Raji (cell line): ENCODE results near the gene CLCNKB.

ENCODE experiments used
- POLR2A ChIP-seq: IDR thresholded peaks from 2 replicates; pipeline ENCODE4 v1.6.1; 2011; ENCODE audit warnings: low read depth, low read length, control low read depth; ENCODE audit not compliant: insufficient read depth

Gene CLCNKB

DNA sequence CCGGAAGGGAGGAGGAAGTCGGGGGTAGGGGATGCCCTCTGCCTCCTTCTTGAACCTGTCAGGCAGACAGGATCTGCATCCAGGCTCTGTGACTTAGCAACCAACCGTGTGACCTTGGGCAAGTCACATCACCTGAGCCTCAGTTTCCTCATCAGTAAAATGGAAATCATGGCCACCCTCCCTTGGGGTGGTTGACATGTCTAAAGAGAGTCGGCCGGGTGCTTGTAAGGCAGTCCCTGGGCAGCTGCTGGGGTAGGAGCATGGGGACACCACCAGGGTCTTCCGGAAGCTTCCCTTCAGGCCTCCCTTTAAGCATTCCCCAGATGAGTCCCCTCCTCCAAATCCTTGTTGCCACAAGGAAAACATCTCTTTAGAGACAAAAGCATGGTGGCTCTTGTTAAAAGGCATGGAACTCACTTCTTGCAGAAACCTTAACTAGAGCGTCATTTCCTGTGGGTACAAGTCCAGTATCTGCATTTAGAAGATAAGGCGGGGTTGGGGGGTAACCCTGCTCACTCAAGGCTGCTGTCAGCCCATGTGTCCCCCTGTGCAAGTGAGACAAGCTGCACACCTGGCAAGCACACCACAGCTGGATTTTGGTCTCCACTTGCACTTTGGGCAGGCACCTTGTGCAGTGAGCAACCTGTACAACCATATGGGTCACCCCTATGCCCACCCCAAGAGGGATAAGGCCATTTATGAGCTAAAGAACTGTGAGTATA lies 10.4 kb downstream of the CLCNKB start:
- TF ChIP-seq POLR2A: no peak

- TF ChIP-seq POLR2A: no peak
Measured at GRCh38 chr1:16054598-16055540, 11.3 kb downstream of the CLCNKB start.

- TF ChIP-seq POLR2A: no peak
Measured at GRCh38 chr1:16055613-16056520, 12.3 kb downstream of the CLCNKB start.

GRCh38 chr1:16061266-16061665 lies 17.7 kb downstream of the CLCNKB start:
- no peak for TF ChIP-seq POLR2A

DNA sequence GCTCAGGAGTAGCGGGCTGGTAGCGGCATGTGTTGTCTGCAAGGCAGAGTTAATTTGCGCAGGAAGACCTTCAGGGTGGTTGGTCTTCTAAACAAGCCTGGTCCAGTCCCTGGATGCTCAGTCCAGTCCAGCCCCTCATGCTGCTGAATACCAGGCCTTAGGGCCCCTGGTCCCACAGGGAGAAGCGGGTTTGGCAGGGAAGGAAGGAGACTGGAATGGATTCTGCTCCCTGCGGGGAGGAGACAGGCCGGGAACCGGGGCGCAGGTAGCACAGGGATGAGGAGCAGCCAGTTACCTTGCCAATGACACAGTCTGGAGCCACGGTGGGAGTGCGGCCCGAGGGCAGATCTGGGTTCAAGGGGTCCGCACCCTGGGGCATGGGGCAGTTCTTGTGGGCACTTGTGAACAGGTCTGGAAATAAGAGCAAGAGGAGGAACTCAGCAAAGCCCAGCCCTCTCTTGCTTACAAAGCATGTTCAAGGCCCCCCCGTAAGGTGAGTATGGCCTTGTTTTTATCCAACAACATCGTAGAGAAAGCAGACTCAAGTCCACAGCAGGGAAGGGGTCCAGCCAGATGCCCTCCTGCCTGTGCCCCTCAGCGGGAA lies 19.7 kb downstream of the CLCNKB start:
- no peak for TF ChIP-seq POLR2A

DNA sequence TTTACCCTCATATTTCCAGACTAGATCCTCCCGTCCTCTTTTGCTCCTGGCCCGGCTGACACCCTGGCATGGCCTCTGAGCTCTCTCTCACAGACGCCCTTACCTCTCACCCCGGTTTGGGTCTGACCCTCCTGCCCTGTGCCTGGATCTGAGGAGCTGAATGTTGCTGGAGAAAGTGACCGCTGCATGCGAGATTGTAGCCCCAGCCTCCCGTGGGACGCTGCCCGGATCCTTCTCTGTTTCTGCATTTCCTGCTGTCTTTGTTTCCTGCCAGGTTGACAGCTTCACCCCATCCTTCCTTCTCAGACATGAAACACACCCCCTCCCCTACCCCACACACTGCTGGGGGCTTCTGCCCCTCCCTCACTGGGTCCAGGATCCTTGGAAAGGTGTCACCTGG lies 20.3 kb downstream of the CLCNKB start:
- TF ChIP-seq POLR2A: no peak

GRCh38 chr1:16064536-16065268 lies 21.1 kb downstream of the CLCNKB start:
- TF ChIP-seq POLR2A: no peak

- TF ChIP-seq POLR2A: no peak
Measured at GRCh38 chr1:16065269-16065576, 21.6 kb downstream of the CLCNKB start.

DNA sequence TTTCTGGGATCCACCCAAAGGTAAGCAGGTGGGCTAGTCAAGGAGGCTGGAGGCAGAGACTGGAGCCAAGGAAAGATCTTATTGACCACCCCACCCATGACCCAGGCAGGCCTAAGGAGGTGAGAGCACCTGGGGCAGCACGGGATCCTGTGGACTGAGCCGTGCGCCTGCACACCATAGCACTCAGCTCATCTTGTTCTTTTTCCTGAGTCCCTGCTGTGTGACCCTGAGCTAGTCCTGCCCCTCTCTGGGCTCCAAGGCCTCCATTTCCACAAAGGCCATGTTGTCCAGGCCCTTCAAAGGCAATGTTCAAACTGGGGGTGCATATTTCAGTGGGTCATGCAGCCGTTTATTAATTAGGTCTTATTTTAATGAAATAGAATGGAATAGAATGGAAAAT lies 22.7 kb downstream of the CLCNKB start:
- no peak for TF ChIP-seq POLR2A

DNA sequence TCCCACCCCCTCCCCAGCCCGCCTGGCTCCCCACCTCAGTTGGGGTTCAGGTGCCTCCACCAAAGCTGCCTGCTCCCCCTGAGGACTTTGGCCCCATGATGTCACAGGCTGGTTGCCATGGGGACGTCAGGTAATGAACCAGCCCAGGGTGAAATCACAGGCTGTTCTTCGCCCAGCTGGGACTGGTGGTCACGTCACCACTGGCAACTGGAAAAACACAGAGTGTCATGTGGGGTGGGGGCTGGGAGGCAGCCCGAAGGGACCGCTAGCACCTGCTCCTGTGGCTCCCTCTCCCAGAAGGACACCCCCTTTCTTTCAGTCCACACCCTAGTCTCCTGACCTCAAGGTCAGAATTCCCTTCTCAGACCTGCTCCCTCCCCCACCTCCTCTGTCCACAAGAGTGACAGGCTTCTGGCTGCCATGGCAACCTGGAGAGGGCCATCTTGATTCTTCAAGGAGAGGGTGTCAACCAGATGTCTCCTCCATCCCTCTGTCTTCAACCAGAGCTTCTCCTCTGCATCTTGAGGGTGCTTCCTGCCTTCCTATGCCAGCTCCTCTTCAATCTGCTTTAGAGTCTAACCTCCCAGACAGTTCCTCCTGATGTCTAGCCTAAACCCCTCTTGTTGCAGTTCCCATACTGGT lies 23.7 kb downstream of the CLCNKB start:
- no peak for TF ChIP-seq POLR2A

GRCh38 chr1:16067933-16068332 lies 24.4 kb downstream of the CLCNKB start:
- no peak for TF ChIP-seq POLR2A

GRCh38 chr1:16068356-16069270 lies 25.0 kb downstream of the CLCNKB start:
- no peak for TF ChIP-seq POLR2A
